Measurements from ENCODE around the gene DAZAP1.
A peak's percentile ranks its signal among the peaks of the same experiment; 100 is the strongest.

Gene DAZAP1

GRCh38 chr19:1446713-1447481 is 39.5 kb downstream of the DAZAP1 start:
- H3K4me1 ChIP-seq: peaks cover 6% of the 10 kb centered on the region
- H3K27me3 ChIP-seq: peaks cover 6% of the 10 kb centered on the region; the same call in 1 of the 2 replicates
- peak; percentile 66 for DNase-seq
- peak overlapping the region; percentile 51 for H3K4me3 ChIP-seq (ENCODE audit: low read depth, low read length)
- no peak for TF ChIP-seq CTCF (IDR thresholded peaks at IDR 0.05; ENCODE audit: low read depth, low read length)
- no peaks in the 10 kb centered on the region for H3K9me3 ChIP-seq
- peaks cover 8% of the 10 kb centered on the region for H3K36me3 ChIP-seq

GRCh38 chr19:1447504-1447903 is 40.1 kb downstream of the DAZAP1 start:
- Histone ChIP-seq H3K27me3 (peaks cover 6% of the 10 kb centered on the region; the same call in 1 of the 2 replicates), H3K9me3 (no peaks in the 10 kb centered on the region), H3K36me3 (peaks cover 2% of the 10 kb centered on the region), H3K4me1 (peaks cover 9% of the 10 kb centered on the region), H3K4me3 (ENCODE audit: low read depth, low read length) (peak overlapping the region; percentile 51)
- no peak for DNase-seq
- no peak for TF ChIP-seq CTCF (IDR thresholded peaks at IDR 0.05; ENCODE audit: low read depth, low read length)

GRCh38 chr19:1447944-1448343 is 40.6 kb downstream of the DAZAP1 start:
- Histone ChIP-seq H3K4me1 (peaks cover 13% of the 10 kb centered on the region), H3K27me3 (peaks cover 6% of the 10 kb centered on the region; the same call in 1 of the 2 replicates), H3K9me3 (no peaks in the 10 kb centered on the region), H3K36me3 (no peaks in the 10 kb centered on the region; the same call in 1 of the 2 replicates), H3K4me3 (ENCODE audit: low read depth, low read length) (no peak overlapping the region)
- TF ChIP-seq CTCF (IDR thresholded peaks at IDR 0.05; ENCODE audit: low read depth, low read length): no peak
- DNase-seq: no peak

GRCh38 chr19:1449467-1450442 is 42.4 kb downstream of the DAZAP1 start, which contains the start of gene APC2:
Gene APC2, plus strand, starts transcription at chr19:1450121. Its CDS starts 2,881 bp downstream, at chr19:1453002.
- H3K9me3 ChIP-seq: no peaks in the 10 kb centered on the region
- peaks cover 21% of the 10 kb centered on the region for H3K4me1 ChIP-seq
- TF ChIP-seq CTCF (IDR thresholded peaks at IDR 0.05; ENCODE audit: low read depth, low read length): no peak
- DNase-seq: peak; percentile 95
- H3K4me3 ChIP-seq (ENCODE audit: low read depth, low read length): peak within 1 kb of the TSS; percentile 68
- H3K27me3 ChIP-seq: peaks cover 6% of the 10 kb centered on the region; the same call in 1 of the 2 replicates
- H3K36me3 ChIP-seq: no peaks in the 10 kb centered on the region

GRCh38 chr19:1450735-1451731 is 43.6 kb downstream of the DAZAP1 start:
- H3K36me3 ChIP-seq: peaks cover 4% of the 10 kb centered on the region
- no peak for TF ChIP-seq CTCF (IDR thresholded peaks at IDR 0.05; ENCODE audit: low read depth, low read length)
- peak overlapping the region; percentile 68 for H3K4me3 ChIP-seq (ENCODE audit: low read depth, low read length)
- H3K9me3 ChIP-seq: no peaks in the 10 kb centered on the region
- no peak for DNase-seq
- H3K27me3 ChIP-seq: peaks cover 6% of the 10 kb centered on the region; the same call in 1 of the 2 replicates
- H3K4me1 ChIP-seq: peaks cover 21% of the 10 kb centered on the region

All from BE2C (cell line).